ENCODE results near the gene RUFY1.

GRCh38 chr5:179577286-179577960 lies 27.1 kb downstream of the RUFY1 start:
- no peak for TF ChIP-seq ZNF317 (CRISPR knock-in tag; IDR thresholded peaks at IDR 0.05; ENCODE audit: borderline replicate concordance, low read depth)
- no peak for TF ChIP-seq MYBL2 (CRISPR knock-in tag; IDR thresholded peaks at IDR 0.05)
- TF ChIP-seq NR1H2 (CRISPR knock-in tag; IDR thresholded peaks at IDR 0.05), result no peak
- no peak for TF ChIP-seq E2F5 (CRISPR knock-in tag; IDR thresholded peaks at IDR 0.05)
- TF ChIP-seq CREB1 (CRISPR knock-in tag; IDR thresholded peaks at IDR 0.05), result no peak
- no peak for TF ChIP-seq TCF7 (CRISPR knock-in tag; IDR thresholded peaks at IDR 0.05; ENCODE audit: low read depth)
- TF ChIP-seq, protein P1, sequence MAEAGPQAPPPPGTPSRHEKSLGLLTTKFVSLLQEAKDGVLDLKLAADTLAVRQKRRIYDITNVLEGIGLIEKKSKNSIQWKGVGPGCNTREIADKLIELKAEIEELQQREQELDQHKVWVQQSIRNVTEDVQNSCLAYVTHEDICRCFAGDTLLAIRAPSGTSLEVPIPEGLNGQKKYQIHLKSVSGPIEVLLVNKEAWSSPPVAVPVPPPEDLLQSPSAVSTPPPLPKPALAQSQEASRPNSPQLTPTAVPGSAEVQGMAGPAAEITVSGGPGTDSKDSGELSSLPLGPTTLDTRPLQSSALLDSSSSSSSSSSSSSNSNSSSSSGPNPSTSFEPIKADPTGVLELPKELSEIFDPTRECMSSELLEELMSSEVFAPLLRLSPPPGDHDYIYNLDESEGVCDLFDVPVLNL (CRISPR knock-in tag; IDR thresholded peaks at IDR 0.05; ENCODE audit: borderline replicate concordance, low read depth), result no peak
- TF ChIP-seq NR3C1 (CRISPR knock-in tag; conservative IDR thresholded peaks at IDR 0.05; ENCODE audit: low read depth), result no peak
- no peak for TF ChIP-seq CREM (CRISPR knock-in tag; IDR thresholded peaks at IDR 0.05)
- TF ChIP-seq, protein P2, sequence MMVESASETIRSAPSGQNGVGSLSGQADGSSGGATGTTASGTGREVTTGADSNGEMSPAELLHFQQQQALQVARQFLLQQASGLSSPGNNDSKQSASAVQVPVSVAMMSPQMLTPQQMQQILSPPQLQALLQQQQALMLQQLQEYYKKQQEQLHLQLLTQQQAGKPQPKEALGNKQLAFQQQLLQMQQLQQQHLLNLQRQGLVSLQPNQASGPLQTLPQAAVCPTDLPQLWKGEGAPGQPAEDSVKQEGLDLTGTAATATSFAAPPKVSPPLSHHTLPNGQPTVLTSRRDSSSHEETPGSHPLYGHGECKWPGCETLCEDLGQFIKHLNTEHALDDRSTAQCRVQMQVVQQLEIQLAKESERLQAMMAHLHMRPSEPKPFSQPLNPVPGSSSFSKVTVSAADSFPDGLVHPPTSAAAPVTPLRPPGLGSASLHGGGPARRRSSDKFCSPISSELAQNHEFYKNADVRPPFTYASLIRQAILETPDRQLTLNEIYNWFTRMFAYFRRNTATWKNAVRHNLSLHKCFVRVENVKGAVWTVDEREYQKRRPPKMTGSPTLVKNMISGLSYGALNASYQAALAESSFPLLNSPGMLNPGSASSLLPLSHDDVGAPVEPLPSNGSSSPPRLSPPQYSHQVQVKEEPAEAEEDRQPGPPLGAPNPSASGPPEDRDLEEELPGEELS (CRISPR knock-in tag; IDR thresholded peaks at IDR 0.05), result no peak
- no peak for TF ChIP-seq MAX (CRISPR knock-in tag; IDR thresholded peaks at IDR 0.05)
- TF ChIP-seq, protein P3, sequence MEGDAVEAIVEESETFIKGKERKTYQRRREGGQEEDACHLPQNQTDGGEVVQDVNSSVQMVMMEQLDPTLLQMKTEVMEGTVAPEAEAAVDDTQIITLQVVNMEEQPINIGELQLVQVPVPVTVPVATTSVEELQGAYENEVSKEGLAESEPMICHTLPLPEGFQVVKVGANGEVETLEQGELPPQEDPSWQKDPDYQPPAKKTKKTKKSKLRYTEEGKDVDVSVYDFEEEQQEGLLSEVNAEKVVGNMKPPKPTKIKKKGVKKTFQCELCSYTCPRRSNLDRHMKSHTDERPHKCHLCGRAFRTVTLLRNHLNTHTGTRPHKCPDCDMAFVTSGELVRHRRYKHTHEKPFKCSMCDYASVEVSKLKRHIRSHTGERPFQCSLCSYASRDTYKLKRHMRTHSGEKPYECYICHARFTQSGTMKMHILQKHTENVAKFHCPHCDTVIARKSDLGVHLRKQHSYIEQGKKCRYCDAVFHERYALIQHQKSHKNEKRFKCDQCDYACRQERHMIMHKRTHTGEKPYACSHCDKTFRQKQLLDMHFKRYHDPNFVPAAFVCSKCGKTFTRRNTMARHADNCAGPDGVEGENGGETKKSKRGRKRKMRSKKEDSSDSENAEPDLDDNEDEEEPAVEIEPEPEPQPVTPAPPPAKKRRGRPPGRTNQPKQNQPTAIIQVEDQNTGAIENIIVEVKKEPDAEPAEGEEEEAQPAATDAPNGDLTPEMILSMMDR (IDR thresholded peaks at IDR 0.05), result no peak
- TF ChIP-seq ATF2 (CRISPR knock-in tag; IDR thresholded peaks at IDR 0.05; ENCODE audit: borderline replicate concordance, low read depth), result no peak
- TF ChIP-seq FOXK1 (CRISPR knock-in tag; IDR thresholded peaks at IDR 0.05), result no peak
